Ecto neural progenitor cell (in vitro differentiated cells): ENCODE results near the gene XCR1.
"Not testable (repeated sequence)": the region's sequence is repeated elsewhere in the genome, so short reads cannot be mapped to it uniquely, and the experiment has no call there.

Experiments
- DNase-seq: peaks from one replicate; pipeline ENCODE4 v3.0.0-alpha.2; 2018; ENCODE audit warnings: low spot score

The XCR1 gene

DNA sequence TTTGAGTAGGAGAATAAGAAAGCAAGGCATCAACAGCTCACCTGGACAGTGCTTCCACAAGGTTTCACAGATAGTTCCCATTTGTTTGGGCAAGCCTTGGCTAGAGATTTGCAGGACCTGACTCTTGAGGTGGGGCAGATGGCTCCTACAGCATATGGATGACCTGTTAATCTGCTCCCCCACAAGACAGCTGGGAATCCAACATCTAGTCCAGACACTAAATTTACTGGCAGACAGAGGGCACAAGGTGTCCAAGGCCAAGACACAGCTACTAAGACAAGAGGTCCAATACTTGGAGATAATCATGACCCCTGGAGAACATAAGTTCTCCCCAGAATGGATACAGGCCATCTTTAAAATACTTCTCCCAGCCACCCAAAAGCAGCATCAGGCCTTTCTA lies 23.6 kb downstream of the XCR1 start:
- DNase-seq, result not testable (repeated sequence)

DNA sequence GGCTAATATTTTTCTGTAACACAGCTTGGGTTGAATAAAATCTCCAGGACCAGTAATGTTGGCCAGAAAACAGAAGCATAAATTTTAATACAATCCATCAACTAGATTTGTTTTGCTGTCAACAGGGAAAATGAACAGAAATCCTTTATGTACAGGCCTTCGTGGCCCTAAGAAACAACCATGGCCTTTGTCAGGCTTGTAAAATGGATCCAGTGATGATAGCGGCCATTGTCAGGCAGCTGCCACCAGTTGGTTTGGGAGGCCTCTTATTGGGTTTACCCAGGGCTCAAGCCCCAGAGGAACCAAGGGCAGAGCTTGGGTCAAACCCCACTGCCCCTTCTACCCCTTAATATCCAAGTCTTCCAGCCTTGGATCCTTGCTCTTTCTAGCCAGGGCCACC lies 26.1 kb downstream of the XCR1 start:
- DNase-seq, result no peak

DNA sequence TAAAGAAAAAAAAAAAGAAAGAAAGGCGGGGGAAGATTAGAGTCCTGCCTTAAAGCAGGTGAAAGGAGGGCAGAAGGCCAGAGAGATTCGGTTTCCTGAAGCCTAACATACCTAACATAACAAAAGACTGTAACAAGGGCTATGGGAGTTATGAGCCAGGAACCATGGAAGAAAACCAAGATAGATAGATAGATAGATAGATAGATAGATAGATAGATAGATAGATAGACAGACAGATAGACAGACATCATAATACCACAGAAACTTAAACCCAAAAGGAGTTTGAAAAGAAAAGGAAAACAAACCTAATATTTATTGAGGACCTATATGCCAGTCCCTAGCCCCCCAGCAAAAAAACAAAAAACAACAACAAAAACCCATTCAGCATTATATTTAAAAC lies 29.3 kb downstream of the XCR1 start:
- DNase-seq, result no peak

DNA sequence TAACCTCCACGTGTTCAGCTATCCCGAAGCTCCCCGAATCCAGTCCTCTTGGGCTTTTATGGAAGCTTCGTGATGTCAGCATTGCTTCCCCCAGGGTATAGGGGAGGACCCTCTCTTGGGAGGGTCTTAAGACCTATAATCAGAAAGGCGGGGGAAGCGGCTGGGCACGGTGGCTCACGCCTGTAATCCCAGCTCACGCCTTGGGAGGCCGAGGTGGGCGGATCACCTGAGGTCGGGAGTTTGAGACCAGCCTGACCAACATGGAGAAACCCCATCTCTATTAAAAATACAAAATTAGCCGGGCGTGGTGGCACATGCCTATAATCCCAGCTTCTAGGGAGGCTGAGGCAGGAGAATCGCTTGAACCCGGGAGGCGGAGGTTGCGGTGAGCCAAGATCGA lies 29.8 kb downstream of the XCR1 start:
- not testable (repeated sequence) for DNase-seq

DNA sequence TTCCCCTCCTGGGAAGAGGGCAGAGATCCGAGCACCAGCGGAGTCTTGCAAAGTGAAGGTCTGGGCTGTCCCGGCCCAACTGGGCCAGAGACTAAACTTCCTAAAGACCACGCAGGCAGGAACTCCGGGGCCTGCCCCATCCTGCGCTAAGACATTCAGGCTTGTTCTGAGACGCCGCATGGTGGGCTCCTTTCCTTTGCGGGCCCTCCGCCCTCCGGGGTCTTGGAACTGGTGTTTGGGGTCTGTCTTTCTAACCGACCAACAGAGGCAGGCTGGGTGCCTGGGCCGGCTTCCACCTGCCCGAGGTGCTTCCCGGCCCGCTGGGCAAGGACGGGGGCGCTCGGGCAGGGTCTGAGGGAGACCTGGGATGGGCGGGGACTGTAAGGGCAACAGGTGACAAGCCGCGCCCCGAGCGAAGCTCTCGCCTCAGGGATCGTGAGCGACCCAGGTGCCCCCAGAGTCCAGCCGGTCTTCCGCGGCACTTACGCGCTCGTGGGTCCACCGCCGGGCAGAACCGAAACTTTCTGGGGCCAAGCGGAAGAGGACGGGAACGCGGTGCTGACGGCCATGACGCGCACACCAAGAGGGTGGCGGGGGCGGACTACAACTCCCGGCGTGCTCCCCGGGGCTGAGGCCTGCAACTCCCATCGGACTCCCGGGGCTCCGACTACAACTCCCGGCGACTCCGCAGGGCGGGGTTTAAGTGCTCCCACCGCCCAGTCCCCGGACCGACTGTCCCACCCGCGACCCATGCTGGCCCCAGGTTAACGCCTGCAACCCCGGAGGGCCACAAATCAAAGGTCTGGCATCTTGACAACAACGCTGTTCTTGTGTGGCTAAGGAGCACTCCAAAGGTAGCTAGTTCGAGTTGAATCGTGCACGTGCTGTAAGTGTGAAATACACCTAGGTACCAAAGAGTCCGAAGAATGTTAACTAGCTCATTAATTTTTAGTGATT lies 31.8 kb downstream of the XCR1 start, which contains the start of gene FYCO1:
Gene FYCO1, minus strand, starts transcription at position 589 of the 957 bp plus-strand sequence. CDS start 10,914 bp downstream, outside the sequence.
- peak; percentile 93 for DNase-seq

DNA sequence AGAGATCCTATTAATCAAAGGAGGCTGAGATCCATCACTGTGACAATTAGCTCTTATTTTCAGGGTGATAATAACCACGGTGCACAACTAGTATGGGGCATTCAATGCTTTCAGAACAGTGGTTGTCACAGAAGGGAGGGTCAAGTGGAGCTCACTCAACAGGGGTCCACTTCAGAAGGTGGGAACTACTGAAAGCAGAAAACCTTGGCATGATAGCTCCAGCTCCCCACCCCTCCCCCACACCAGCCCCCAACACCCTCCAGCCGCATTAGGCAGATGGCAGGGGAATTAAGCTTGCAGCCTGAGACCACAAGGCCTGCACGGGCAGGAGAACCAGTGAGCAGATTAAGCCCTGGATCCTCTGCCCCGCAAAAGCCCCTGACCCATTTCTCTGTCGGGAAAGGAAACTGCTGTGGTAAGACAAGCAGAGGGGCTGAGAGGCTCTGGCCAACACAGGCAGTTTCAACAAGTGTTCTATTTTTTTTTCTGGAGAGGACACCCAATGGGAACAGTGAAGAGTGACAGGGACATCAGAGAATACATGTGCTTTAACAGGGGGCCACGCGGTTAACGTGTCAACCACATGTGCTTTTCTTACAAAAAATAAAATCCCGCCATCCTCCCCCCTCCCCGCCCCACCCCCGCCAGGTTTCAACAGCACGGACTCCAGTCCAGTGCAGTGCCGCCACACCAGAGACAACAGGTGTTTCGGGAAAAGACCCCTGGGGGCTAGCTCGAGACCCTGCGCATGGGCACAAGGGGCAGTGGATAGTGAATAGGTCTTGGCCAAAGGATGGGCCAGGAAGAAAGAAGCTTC lies 32.7 kb downstream of the XCR1 start:
- peak; percentile 50 for DNase-seq

DNA sequence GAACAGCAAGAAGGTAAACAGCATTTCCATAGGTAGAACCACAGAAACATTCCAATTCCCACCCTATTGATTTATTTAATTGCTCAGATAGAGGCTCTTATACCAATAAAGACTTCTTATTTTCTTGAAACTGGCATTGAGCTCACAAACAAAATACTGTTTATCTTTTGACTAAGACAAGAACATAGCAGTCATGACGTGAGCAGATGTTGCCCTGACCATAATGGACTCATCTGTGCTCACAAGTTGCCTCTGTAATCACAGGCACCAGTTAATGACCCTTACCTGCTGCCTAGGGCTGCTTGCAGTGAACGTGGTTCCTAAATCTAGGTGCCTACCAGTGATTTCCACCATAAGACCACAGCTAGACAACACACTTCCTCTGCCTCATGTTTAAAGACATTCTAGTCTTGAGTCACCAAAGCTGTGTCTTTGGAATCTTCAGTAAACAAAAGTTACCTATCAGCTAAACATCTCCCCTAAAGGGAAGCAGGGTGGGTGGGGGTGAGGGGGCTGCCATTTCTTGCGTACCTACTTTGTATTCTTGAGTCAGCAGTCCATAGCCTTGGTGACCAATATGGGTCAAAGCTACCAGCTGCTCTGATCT lies 33.8 kb downstream of the XCR1 start:
- DNase-seq, result no peak

DNA sequence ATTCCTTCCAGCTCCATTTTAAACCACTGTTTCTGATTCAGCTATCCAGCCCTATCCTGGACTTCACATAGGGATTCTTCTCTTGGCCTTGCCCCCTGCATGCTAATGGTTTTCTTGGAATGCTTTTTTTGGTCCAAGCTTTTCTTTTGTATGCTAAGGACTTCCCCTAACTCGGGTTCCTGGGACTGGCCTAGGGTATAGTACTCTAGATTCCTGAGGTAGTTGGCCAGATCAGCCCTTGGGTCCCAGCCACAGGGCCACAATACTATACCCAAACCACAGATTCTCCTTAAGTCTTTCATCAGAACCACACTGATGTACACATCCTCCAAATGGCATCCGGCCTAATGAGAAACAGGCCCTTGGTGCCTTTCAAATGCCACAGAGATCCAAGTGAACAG lies 34.5 kb downstream of the XCR1 start:
- DNase-seq, result no peak

DNA sequence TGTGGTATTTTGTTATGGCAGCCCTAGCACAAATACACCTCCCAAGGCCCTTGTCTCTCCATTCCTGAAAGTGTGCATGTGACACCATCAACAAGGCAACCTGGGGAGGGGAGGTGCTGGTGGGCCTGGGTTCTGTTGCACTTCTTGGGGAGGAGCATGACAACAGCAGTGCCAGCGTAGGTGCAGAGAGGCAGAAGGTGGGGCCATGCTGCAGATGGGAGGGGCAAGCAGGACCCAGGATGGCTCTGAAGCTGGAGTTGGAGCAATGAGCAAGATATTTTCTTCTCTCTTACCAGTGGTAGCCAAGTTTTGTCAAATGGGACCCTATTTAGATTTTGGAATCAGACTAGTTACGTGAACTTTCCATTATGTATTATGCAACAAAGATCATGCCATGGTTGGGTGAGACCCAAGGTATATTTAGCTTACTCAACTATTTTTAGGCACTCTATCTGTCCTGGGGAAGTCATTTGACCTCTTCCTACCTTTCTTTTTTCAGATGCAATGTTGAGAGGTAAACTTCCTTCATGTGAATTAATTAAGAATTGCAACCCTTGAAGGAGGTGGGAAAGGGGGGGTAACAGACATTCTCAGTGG lies 35.1 kb downstream of the XCR1 start:
- no peak for DNase-seq

DNA sequence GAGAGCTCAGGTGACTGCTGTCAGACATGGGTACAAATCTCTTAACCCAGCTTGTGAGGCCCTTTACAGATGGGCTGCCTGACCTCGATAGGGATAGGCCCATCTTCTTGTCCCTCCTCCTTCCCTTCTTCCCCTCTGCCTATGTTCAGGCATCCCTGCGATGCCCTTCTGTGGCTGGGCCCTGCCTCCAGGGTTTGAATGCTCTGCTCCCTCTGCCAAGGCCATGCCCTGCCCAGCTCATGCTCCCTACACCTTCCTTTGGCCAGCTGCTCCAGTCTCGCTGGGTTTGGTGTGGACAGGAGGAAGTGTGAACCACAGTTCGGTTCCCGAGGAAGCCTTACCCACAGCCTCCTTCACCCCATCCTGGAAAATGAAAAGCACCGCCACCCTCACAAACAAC lies 35.9 kb downstream of the XCR1 start:
- DNase-seq, result no peak

DNA sequence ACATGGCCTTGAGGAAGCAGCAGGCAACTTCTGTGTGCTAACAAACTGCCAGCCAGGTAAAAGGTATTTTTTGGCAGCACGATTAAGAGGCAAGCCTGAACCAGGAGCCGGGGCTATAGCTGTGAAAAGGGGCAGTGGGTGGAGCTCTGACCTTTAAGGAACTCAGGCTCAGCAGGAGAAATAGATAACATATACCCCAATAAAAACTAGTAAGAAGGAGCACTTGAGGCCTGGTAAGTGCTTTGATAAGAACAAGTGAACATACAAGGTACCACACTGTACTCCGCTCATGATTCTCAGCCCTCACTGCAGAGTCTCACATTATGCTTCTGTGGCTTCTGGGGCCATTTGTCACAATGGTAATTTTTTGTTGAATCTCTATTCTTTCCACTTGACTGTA lies 37.1 kb downstream of the XCR1 start:
- DNase-seq, result no peak

DNA sequence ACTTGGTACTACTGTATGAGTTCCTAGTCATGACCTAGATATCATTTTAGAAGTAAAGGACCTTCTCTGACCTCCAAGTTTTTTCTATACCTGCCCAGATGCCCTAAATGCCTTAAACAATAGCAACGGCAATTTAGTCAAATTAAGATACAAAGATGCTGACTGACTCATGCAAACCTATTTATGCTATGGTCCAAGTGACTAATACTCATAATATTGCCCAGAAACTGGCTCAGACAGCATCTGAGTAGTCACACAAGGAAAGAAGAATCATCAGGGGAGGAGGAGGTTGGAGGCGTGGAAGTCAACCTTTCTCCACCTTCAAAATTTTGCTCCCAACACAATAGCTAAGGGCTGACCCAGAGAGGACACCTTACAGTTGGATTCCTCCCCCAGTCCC lies 38.5 kb downstream of the XCR1 start:
- DNase-seq, result no peak

DNA sequence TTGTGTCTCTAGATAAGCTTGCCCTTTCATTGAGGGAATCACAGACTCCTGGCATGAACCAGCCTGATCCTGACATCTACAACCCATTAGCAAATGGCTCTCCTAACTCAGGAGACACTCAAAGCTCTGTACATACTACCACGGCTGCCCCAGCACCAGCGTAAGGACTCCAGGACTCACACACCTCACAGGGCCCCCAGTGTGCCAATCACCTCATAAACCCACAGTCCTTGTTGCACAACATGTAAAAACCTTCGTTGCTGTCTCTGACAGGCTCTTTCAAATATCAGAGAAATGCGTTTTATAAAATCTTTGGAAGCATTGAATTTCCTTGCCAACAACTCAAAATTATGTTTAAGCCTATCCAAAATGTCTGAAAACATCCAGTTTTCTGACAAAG lies 38.9 kb downstream of the XCR1 start:
- DNase-seq, result no peak

DNA sequence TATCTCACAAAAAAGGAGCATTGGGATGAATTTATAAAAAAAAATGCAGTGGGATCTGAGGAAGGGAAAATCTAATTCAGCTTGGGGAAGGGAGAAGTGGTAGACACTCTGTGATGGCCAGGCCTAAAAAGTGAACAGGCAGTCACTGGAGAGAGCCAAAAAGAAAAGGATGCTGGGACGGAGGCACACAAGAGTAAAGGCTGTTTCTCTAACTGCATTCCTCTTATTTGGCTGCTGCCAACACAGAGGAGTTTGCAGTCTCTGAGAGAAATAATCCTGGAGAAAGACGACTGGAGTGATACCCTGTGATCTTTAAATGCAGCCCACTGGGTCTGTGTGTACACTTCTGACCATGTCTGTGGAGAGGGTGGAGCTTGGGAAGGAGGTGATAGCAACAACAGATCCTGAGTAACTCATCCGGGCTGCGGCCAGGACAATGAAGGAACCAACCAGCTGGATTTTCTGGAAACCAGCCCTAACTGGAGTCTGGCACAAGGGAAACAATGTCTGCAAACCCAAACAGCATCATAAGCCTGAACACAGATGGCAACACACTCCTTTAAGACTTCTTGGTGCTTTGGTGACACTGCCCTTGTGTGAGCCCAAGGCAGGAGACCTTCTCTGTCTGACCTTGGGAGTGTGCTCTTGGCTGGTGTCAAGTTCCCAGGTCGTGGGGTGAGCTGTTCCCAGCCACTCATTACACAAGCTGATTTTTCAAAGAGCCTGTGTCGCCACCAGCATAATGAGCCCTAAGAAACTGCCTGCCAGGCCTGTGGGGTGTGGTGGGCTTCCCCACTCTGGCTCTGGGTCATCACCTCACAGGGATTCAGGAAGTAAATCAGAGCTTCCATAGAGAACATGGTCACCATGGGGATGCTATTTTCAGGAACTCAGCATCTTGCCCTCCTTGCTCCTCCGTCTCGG lies 39.7 kb downstream of the XCR1 start:
- no peak for DNase-seq

DNA sequence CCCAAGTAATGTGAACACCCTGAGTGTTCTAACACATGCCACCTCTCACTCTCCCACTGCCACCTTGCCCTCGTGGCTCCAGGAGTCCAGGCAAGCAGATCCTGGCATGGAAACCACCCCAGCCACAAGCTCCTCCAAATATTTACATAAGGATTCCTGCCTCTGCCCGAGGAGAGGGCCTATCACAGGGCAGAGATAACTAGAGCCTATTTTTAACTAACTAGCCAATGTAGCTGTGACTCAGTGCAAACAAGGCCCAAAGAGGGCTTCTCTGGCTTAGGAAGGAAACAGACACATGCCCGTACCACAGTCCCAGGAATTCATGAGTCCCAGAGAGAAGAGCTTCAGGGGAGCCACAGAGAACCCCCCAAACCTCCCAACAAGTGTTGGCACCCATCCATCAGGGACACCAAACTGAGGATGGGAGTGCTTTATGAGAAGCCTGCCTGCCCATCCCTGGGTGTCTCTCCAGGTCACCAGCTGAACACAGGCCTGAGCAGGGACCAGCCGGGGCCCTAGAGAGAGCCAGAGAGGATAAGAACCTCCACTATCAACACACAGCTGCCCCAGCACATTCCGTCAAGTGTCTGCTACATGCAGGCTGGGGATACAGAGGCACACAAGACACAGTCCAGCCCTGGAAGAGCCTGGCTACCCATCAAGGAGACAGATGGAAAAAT lies 40.8 kb downstream of the XCR1 start:
- DNase-seq, result no peak

DNA sequence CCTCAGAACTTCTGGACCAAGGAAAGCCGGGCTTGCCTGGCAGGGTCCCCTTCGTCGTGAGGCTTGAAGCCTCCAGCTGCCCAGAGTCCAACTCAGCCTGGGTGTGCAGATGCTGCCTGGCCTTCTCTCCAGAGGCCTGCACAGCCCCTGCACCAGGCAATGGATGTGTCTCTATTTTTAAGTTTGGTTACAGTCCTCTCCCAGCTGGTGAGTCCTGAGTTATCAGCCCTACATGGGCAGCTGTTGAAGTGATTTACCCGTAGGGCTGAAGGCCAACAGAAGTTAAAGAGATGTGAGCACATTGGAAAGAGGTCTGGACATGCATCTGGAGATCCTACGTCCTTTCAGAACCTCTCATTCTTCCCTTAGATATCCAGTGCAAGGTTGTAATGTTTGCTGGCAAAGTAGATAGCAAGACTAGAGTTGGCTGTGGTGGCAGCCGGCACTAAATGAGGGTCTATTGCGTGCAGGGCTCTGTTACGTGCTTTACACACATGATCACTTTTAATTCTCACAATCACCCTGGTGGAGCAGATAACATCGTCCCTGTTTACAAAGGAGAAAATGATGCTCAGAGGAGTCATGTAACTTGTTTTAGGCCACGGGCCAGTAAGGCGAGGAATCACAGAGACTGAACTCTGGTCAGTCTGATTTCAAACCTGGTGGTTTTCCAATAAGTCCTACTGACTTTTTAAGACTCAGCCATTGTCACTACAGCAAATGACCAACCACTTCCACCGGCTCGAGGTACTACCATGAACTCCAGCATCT lies 41.6 kb downstream of the XCR1 start:
- no peak for DNase-seq

DNA sequence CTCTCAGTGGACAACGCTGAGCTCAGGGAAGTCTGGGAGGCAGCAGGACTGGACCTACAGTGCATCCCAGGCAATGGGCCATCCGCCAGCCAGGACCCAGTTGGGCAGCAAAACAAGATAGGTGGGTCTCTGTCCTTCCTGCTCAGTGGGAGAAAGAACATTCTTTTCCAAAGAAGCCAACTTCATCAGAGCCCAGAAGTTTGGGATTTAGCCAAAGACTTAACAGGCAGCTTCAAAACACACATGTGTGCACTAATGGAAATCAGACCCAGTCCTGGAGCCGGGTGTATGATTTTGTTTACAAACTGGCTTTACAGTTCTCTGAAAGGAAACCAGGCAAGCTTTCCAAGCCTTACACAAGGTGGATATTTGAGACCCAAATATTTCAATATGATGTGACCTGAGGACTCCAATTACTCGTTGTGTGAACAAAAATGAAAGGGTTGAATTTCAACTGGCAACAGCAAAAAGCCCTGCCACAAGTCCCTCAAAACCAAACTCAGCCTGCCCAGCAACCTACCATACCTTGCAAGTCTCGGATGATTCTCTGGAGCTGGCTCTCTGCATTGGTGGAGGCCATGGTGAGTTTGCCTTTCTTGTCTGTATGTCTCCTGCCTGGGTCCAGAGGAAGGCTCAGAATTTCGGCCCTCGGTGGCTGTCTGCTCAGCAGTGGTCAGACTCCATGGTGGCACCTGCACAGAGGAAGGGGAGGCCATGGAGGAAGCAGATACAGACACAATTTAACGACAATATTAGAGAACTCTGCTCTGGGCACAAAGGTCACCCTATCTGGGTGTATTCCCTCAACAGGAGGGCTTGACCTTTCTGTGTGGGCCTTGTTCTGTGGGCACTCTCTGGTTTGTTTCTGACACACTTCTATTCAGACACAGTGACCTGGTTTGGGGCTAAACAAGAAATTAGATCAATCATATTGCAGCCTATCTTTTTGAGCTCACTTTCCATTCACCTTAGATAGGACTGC lies 42.7 kb downstream of the XCR1 start:
- no peak for DNase-seq

DNA sequence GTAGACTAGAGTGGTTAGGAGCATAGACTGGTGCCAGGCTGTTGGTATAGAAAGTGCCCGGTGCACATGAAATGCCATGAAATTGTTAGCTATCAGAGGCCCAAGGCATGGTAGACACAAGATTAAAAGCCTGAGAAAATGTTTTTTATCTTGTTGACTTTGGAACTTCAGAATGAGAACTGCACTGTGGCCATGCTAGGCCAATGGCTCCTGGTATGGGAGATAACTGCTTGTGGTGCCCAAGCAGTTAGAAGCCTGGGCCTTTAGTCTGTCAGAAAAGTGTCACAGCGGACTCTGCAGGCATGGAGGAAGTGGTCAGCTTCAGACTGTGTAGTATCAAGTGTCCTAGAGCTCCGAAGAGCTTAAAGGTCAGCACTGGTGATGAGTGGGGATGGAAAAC lies 43.5 kb downstream of the XCR1 start:
- DNase-seq, result no peak
